Ishikawa (cell line): ENCODE data around the gene ARMH2.

Experiments used
- CEBPB ChIP-seq: IDR thresholded peaks from 2 replicates; pipeline ENCODE4 v1.6.1; 2012
- CREB1 ChIP-seq: IDR thresholded peaks from 2 replicates; pipeline ENCODE4 v1.6.1; 2012; ENCODE audit warnings: low read depth
- EGR1 ChIP-seq: IDR thresholded peaks from 2 replicates; pipeline ENCODE4 v1.6.1; 2012
- TAF1 ChIP-seq: IDR thresholded peaks from 2 replicates; pipeline ENCODE4 v1.6.1; 2012; ENCODE audit warnings: low read depth, mild to moderate bottlenecking
- TEAD4 ChIP-seq: IDR thresholded peaks from 2 replicates; pipeline ENCODE4 v1.6.1; 2012
- YY1 ChIP-seq: IDR thresholded peaks from 2 replicates; pipeline ENCODE4 v1.6.1; 2012; ENCODE audit warnings: low read depth
- TF ChIP-seq, protein P1 (sequence below): IDR thresholded peaks from 2 replicates; pipeline ENCODE4 v1.6.1; 2012
- TF ChIP-seq, protein P2 (sequence below): IDR thresholded peaks from 2 replicates; pipeline ENCODE4 v1.6.1; 2012

GRCh38 chr6:24847402-24847801 is 48.7 kb upstream of the ARMH2 start:
- TF ChIP-seq, protein P1, sequence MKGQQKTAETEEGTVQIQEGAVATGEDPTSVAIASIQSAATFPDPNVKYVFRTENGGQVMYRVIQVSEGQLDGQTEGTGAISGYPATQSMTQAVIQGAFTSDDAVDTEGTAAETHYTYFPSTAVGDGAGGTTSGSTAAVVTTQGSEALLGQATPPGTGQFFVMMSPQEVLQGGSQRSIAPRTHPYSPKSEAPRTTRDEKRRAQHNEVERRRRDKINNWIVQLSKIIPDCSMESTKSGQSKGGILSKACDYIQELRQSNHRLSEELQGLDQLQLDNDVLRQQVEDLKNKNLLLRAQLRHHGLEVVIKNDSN, result no peak
- TF ChIP-seq EGR1 (no peak), CEBPB (no peak), TAF1 (no peak), YY1 (no peak), TEAD4 (no peak), CREB1 (no peak)
- TF ChIP-seq, protein P2, sequence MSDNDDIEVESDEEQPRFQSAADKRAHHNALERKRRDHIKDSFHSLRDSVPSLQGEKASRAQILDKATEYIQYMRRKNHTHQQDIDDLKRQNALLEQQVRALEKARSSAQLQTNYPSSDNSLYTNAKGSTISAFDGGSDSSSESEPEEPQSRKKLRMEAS, result no peak
